SHP77 treated with DMSO at 0.1 percent for 48 hours (cell line): ENCODE results near the gene SOST.

Source experiments
- DNase-seq: peaks from one replicate; lab custom pipeline; 2025; lab: John Stamatoyannopoulos, UW

SOST gene

DNA sequence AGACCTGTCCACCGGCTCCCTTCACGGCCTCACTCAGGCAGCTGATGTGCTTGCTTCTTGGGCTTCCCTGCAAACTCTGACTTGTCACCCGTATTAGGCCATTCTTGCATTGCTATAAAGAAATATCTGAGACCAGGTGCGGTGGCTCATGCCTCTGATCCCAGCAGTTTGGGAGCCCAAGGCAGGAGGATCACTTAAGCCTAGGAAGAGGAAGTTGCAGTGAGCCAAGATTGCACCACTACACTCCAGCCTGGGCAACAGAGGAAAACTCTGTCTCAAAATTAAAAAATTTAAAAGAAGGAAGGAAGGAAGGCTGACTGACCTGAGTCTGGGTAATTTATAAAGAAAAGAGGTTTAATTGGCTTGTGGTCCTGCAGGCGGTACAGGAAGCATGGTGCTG, 17.0 kb downstream of the SOST start:
- no peak for DNase-seq

DNA sequence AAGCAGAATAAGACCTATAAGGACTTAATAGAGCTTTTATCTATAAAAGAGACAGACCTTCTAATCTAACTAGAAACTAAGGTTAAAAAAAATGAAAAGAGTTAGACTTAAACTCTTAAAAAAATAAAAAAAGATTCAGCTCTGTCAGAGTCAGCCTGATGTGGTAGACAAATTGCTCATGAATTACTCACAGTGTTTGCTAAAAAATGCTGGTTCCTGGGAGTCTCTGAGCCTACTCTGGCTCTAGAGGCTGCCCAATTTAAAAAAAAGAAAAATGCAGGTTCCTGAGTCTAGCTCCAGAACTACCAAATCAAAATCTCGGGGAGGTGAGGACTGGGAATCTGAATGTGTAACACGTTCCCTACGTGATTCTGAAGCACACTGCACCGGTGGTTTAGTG, 18.1 kb downstream of the SOST start:
- DNase-seq, result no peak

DNA sequence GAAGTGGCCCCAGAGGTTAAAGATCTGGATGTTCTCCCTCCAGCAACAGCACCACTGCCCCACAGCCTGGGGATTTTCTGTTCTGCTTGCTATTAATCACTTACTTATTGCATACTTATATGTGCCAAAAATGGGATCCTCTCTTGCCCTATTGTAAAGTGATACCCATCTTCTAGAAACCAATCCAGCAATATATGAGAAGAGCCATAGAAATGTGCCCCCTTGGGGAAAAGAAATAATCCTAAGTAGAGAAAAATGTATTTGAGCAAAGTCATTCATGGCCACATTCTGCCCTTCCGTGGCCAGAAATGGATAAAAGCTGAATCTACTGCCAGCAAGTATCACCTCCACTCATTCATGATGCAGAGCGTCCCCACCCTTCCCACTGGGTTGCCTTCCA, 20.9 kb downstream of the SOST start:
- DNase-seq, result no peak

DNA sequence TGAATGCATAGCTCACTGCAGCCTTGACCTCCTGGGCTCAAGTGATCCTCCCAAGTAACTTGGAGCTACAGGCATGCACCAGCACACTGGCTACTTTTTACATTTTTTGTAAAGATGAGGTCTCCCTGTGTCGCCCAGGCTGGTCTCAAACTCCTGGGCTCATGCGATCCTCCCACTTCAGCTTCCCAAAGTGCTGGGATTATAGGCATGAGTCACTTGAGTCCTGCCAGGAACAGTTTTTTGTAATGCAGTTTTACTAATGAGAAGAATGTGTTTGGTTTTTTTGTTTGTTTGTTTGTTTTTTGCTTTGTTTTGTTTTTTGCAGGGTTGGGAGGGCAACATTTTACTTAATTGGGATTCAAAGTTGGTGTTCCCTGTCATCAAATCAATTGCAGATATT, 22.2 kb downstream of the SOST start:
- no peak for DNase-seq

DNA sequence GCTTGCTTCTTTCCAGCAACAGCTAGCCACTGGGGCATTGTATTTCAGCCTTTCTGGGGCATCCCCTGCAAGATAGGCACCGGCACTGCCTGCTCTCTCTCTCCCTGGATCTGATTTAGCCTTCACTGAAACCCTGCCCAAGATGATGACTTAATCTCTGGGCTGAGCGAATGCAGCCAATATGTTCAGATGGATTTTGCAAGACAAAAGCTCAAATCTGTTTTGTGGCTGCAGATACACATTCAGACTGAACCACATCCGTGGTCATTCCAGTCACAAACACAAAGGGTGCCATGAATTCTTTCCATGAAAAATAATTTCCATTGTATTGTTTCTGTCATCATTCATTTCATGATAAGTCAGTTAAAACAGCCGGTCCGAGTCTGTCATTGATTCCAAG, 24.2 kb downstream of the SOST start:
- DNase-seq, result no peak

DNA sequence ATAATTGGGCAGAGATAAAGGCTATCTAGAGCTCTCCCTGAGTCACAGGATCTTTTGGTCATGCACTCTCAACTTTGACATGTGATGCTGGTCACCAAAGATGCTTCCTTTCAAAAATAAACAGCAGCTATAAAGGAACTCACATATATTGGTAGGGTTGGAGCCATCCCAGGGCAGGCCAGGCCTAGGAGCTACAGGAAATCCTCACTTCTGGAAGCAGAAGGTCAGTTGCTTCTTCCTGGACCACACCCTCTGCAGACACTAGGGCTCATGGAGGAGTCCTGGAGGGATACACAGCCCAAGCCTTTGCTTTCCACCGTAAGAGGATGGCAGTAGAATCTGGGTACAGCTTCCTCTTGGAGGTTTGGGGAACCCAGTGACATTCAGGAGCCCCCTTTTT, 24.6 kb downstream of the SOST start:
- DNase-seq, result no peak

DNA sequence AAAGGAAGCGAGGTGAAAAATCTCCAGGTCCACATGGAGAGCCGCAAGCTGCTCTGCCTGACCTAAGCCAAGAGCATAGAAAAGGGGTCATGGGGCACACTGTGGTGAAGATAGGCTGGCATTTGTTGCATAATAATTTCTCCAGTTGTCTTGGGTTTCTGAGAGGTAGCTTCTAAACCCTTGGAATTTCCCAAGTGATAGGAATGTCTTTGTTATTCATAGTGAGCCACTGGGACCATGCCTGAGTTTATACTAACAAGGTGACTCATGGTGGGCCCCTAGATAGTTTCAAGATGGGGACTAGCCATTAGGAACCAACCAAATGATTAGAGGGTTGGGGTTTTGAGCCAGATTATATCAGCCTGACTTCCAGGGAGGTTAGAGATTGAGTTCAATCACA, 25.6 kb downstream of the SOST start:
- DNase-seq, result no peak

DNA sequence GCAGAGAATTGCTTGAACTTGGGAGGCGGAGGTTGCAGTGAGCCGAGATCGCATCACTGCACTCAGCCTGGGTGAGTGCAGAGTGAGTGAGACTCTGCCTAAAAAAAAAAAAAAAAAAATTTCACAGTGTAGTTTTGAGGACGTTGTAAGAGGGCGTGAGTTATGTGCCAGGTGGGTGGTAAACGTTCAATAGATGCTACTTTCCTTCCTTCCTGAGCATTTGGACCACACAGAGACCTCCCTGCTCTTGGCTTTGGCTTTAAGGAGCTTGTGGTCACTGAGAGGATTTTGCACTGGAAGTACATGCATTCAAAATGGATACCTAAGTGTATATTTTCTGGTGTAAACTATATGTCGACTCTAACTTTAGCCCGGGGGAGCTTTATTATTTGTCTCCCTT, 30.5 kb downstream of the SOST start:
- no peak for DNase-seq

DNA sequence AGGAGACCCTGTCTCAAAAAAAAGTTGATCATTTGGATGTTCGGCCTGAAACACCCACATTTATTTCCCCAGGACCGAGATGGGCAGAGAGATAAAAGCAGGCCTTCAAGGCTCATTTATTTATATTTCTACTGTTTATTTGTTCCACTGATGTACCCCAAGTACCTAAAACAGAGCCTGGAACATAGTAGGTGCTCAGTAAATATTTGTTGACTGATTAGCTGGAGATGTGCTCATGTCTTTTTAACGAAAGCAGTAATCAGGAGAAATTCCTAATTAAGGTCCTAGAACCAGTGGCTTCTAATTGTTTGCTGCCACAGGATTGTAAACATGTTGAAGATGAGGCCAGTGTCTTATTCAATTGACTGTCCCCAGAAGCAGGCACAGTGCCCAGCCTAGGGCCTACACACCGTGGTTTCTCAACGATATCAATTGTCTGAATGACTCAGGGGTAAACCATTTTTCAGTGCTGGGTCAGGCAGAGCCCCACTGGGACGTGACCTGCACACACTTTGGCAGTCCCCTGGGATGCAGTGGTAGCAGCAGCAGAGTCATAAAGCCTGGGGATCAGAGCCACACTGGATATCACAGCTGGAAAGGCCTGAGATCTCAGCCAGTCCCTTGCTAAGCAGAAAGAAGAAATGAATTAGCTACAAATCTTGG, 34.8 kb downstream of the SOST start:
- DNase-seq, result no peak

DNA sequence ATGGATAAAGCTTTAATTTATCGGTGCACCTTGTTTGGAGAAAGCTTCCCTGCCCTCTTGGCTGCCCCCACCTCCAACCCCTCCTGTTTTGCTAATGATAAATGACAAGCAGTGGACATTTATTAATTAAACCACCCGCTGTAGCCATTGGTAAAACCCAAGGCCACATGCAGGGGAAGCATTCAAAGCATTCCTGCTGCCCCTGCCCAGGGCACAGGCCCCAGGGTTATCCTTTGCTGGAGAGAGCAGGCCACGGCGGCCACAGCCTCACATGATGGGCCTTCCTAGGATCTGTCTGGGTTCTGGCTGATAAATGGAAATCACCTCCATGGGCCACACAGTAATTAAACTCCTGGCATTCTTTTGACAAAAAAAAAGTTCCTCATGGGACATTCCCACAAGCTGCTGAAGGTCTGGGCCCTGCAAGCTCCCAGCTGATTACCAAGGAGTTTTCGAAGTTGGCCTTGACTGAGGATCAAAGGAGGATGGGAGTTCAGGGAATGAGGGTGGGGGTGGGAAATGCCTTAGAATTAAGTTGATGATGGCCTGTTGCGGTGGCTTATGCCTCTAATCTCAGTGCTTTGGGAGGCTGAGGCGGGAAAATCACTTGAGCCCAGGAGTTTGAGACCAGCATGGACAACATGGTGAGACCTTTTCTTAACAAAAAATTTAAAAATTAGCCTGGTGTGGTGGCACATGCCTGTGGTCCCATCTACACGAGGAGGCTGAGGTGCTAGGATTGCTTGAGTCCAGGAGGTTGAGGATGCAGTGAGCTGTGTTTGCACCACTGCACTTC, 35.5 kb downstream of the SOST start:
- no peak for DNase-seq

DNA sequence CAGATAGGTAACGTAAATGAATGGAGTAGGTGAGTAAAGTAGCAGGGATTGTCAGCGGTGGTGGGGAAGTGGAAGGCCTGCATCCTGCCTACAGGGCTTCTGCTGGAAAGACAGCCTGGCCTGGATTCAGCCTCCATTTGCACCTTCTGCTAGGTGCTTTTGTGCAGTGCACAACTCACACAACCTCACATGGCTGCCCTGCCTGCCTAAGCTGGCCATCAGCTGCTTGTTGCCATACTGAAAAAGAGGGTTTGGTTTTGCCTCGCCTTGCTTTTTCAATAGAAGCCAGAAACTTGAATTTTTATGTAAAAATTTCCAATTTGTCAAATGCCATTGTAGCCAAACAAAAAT, 36.3 kb downstream of the SOST start:
- DNase-seq, result no peak

DNA sequence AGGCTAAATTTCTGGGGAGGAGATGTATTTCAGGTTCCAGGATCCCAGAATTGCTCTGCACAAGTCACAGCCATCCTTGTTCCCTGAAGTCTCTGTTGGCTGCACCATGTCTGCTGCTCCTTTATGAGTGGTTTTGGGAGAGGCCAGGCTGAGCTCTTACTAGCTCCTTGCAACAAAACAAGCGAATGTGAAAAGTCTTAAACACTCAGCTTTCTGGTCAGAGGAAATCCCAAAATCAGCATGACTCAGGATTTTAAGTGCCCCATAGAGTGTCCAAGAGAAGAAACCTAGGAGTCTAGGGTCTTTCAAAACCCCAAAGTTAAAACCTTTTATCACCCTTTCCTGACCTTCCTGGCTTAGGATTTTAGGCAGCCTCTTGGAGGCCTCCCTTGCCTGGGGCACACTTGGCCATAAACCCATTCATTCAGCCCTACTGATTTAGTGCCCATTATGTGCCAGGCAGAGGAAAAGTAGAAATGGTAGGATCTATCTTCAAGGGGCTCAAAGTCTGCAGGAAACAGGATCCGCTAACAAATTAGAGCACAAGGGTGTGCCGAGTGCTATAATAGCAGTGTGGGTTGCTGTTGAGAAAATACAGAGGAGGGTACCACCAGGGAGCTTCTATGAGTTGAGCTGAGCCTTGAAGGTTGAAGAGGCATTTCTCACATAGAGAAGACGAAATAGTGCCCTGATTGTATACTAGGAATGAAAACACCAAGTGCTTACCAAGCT, 36.9 kb downstream of the SOST start:
- no peak for DNase-seq

DNA sequence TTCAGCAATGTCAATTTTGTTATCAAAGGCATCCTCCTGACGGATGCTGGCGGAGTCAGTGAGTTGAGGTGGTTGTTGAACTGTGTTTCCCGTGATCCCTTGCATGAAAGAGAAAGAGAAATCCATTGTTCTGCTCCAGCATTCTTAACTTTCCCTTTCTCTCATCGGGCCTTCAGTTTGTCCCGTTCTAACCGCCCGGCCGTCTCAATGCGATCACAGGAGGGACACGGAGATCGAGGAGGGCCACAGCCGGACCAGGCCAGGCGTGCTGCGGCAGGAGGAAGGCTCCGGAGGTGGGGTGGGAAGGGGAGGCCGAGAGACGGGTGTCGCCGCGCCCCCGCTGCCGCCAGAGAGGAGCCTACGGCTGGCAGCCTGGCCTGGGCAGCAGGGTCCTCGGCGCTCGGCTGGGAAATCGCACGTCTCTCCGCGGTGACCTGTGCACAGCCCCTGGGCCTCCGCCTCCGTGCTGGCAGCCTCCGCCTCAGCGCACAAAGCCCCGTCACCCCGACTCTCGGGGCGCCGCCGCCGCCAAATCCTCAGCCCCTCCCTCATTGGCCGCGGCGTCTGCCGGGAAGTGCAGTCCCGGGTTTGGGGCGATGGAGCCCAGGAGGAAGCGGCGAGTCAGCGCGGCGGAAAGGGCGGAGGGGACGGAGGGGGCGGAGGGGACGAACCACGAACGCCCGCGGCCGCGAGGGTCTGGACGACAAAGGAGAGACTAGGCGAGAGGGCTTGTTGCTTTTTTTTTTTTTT, 38.1 kb downstream of the SOST start:
- DNase-seq, result no peak

DNA sequence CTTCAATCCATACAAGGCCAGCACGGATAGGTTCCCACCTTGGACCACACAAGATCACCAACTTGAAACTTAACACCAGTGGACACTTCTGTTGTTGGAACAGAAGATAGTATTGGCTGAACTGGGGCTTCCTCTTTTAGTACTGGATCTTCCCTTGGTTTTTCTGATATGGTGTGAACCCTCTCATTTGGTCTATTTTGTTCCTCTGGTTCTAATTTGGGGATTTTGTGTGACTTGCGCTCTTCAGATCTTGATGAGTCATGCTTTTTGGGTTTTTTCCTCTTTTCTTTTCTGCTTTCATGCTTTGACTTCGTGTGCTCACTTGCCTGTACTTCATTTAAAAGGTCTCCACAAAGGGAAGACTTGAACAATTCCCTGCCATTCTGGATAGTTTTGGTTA, 39.0 kb downstream of the SOST start:
- no peak for DNase-seq

DNA sequence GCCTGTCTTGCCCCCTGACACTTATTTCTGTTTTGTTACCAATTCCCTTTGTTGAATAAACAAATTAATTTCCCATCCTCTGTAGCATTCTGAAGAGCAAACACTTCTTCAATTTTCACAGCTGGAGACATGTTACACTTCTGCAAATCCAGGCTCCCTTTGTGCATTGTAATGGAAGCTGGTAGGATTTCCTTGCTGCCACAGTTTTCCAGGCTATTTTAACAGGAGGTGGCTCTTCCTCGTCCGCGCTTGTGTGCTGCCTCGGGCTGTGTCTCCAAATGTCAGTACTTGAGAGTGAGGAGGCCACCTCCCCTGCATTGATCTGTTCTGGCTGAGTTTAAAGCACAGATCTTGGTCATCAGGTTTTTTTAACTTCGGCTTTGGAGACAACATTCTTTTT, 40.0 kb downstream of the SOST start:
- no peak for DNase-seq

DNA sequence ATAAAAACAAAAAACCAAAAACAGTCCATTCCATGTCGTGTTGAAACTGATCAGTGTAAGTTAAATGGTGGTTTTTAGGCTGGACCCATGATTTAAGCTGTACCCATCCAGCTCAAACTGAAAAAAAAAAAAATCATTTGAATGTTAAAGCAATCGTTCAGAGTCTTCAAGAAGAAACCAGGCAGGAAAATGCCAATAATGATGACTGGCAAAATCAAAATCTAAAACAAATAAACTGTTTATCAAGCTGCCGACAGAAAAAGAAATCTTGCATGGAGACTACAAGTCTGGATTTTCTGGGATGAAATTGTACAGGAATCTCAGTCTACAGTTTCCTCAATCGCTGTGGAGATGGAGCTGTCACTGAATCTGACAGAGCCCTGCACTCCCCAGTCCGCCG, 40.7 kb downstream of the SOST start:
- DNase-seq, result no peak

DNA sequence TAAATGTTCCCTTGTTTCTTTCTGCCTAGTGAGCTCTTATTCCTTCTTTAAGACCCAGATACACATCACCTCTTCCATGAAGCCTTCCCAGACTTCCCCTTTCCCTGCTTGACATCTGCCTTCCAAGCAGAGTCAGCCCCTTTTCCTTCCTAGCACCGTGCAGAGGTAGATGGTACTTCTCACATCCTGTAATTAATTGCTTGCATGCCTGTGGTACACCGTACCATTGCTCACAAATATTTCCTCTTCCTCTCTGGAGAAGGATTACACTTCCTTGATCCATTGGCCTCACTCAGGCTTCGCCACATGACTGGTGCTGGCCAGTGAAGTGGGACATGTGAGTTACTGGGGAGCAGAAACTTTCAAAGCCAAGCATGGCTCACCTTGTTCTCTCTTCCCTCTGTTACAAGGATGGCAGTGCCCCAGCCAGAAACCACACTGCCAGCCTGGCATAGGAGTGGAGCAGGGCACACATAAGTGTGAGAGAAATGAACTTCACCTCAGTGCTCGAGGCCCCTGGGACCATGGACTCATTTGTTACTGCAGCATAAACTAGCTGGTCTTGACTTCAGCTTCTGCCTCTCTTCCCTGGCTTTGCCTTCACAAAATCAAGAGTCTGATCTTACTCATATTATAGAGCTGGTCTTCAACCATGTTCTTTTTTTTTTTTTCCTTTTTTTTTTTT, 44.0 kb downstream of the SOST start:
- DNase-seq, result no peak

DNA sequence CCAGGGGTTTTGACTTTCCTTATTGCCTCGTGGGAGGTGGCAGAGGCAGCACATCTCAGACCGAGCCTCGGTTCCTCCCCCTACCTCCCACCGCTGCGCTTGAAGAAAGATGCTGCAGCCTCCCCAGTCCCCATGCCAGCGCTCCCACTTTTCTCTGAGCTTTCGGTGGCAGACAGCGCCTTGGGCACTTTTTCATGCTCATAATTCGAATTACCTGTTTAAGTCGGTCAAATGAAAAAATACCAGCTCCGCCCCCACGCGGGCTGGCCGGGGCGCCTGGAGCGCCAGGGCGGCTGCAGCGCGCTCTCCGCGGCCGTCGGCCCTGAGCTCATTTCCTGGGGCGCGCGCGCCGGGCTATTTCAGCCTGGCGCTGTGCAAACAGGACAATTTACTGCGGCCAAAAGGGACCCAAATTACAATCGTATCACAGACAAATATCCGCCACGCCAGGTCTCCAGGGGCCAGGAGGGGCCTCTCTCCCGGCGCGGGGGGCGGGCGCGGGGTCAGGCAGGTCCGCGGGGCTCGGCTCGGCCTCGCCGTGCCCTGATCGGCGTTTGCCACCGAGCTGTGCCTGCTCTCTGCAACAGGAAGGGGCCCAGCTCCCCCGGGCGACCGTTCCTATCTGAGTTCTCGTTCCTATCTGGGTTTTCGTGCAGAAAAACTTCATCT, 45.0 kb downstream of the SOST start:
- DNase-seq, result no peak

DNA sequence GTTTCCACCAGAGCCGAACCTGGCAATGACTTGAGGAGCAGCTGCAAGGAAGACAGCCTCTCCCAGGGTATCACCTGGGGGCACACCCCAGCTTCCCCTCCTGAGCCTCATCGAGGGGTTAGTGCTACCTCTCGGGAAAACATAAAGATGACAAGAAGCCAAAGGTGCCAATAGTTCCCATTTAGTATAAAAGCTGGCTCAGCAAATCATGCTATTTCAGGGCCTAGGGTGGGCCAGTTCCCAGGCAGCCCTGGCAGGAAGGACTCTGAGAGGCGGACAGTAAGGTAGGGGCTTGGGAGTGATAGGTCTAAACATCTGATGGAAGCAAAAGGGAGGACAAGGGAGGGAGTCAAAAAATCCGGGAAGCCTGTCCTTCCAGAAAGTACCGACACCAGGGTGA, 46.2 kb downstream of the SOST start:
- no peak for DNase-seq

DNA sequence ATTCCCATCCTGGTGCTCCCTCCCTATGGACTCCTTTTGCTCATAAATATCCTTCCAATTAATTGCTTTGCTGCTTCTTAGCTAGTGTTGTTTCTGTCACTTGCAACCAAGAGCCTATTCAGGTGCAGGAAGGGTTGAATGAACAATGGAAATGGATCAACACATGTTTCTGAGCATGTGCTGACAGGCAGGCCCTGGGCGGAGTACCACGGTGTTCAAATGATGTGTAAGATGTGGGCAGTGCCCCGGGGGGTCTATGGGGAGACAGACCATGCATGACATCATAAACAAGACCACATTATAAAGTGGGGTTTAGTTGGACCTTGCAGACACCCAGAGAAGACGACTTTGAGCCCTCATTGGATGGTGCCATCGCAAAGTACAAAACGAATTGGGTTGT, 48.5 kb downstream of the SOST start:
- no peak for DNase-seq

DNA sequence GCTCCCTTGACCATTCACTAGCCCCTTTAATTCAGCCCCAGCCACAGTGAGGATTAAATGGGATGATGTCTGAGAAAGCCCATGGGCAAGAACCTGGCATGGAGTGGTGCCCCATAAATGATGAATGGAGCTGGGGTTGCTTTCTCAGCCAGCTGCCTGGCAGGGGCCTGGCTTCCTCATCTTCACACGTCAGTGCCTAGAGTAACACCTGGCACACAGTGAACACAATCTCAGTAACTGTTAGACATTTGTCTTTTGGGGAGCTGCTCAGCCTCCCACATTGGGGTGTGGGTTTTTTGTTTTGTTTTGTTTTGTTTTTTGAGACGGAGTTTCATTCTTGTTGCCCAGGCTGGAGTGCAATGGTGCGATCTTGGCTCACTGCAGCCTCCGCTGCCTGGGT, 49.4 kb downstream of the SOST start:
- DNase-seq, result no peak

DNA sequence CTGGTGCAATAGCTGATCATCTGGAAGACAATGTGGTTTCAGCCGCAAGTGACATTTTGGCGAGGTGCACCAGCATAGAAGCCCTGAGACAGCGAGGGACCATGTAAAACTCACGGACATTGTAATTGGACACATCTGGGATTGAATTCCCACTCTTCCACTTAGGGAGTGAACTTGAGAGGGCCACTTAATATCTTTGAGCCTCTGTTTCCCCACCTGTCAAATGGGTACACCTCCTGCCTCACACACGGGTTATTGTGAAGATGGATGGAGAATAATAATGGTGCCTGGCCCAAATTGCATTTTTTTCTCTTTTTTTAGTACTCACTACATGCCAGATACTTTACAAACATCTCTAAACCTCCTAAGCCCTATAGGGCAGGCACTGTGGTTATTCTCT, 51.4 kb downstream of the SOST start:
- no peak for DNase-seq
